H7 (cell line): ENCODE measurements around the gene KRT2. TPM values are rescaled to one million over a fixed set of nuclear protein-coding genes. Genes with fewer than 3 reads are reported as not detected.

Experiments used
- DNase-seq: peaks from one replicate; pipeline ENCODE4 v3.0.0; 2012
- H3K27me3 ChIP-seq: 2 replicates; pipeline ENCODE4 v1.6.0; 2011; ENCODE audit warnings: mild to moderate bottlenecking, low read length; ENCODE audit not compliant: control insufficient read depth, insufficient read depth
- H3K36me3 ChIP-seq: replicated peaks from 2 replicates; pipeline ENCODE4 v1.5.1; 2011; ENCODE audit warnings: low read length; ENCODE audit not compliant: control insufficient read depth, insufficient read depth
- H3K4me3 ChIP-seq: 2 replicates; pipeline ENCODE4 v1.5.1; 2011; ENCODE audit warnings: low read depth, mild to moderate bottlenecking, control low read depth, low read length, moderate library complexity; ENCODE audit not compliant: insufficient read depth
- total RNA-seq: library from RNA; depleted of rRNA; stranded (reverse); fragments of >200 nt; shearing (Covaris generic); gene quantifications from 2 replicates; pipeline ENCODE4 v1.2.3, GENCODE V29; 2014; rRNA removed

KRT2 gene
- total RNA-seq, 1 experiment from 2014 or later = not detected

DNA sequence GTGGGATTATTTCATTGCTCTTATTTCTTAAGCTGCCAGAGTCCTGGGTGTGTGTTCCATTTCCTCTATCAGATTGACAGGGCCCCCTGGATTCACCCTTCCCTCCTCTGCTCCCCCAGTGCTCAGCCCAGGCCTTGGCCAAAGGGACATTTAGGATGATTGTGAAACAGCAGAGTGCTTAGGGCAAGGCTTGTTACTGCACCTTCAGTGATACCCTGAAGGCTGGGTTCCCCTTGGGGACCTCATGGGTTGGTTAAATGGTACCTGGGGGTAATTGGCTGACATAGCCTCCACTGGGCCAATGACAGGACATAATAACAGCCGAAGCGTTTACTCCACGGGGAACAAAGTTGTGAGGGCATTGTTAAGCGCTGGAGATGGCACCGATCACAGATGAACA, 49.5 kb downstream of the KRT2 start:
- Histone ChIP-seq H3K36me3 (no peaks in the 10 kb centered on the region), H3K27me3 (no peaks in the 10 kb centered on the region; the same call in 1 of the 2 replicates), H3K4me3 (no peak overlapping the region)
- DNase-seq = no peak

GRCh38 chr12:52601671-52602070, 50.3 kb downstream of the KRT2 start:
- no peak for DNase-seq
- Histone ChIP-seq H3K36me3 (no peaks in the 10 kb centered on the region), H3K27me3 (no peaks in the 10 kb centered on the region; the same call in 1 of the 2 replicates), H3K4me3 (no peak overlapping the region)

DNA sequence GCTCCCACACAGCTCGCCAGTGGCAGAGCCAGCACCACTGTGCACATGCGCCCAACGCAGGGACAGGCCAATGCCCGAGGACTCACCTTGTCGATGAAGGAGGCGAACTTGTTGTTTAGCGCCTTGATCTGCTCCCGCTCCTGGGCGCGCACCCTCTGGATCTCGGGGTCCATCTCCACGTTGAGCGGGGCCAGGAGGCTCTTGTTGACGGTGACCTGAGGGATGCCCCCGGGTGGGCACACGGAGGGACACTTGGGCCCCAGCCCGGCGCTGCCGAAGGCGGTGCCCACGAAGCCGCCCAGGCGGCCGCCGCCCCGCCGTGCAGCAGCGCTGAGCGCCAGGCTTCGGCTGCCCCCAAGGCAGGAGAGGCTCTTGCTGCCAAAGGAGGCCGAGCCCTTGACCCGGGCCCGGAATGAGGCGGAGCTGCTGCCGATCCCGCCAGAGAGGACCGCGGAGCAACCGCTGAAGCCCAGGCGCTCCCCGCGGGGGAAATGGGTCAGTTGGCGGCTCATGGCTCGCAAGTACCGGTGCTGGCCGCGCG, 51.0 kb downstream of the KRT2 start, which contains the start of gene KRT72:
TSS of gene KRT72 (minus strand) at position 523 of the 541 bp plus-strand sequence. CDS start at position 512, 11 bp downstream.
- H3K4me3 ChIP-seq = no peak within 1 kb of the TSS
- no peaks in the 10 kb centered on the region for H3K36me3 ChIP-seq
- no peaks in the 10 kb centered on the region; the same call in 1 of the 2 replicates for H3K27me3 ChIP-seq
- DNase-seq = no peak

GRCh38 chr12:52600475-52600874, 51.5 kb downstream of the KRT2 start:
- no peak for DNase-seq
- no peaks in the 10 kb centered on the region; the same call in 1 of the 2 replicates for H3K27me3 ChIP-seq
- H3K36me3 ChIP-seq = no peaks in the 10 kb centered on the region
- no peak overlapping the region for H3K4me3 ChIP-seq

GRCh38 chr12:52600071-52600470, 51.9 kb downstream of the KRT2 start:
- Histone ChIP-seq H3K36me3 (no peaks in the 10 kb centered on the region), H3K4me3 (no peak overlapping the region), H3K27me3 (no peaks in the 10 kb centered on the region; the same call in 1 of the 2 replicates)
- DNase-seq = no peak

DNA sequence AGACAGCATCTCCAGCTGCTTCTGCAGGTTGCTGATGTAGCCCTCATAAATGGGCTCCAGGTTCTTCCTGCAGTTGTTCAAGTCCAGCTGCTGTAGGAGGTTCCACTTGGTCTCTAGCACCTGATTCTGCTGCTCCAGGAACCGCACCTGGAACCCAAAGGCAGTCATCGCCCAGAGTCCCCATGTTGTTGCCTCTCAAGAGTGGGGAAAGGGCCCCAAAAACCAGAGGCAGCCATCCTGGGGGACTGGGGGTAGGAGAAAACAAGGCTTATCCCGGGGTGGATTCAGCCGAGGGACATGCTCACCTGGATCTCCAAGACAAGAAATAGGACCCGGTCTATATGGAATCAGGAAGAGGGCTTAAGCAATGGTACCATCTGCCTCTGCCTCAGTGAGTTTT, 53.0 kb downstream of the KRT2 start:
- DNase-seq = no peak
- Histone ChIP-seq H3K36me3 (no peaks in the 10 kb centered on the region), H3K27me3 (no peaks in the 10 kb centered on the region; the same call in 1 of the 2 replicates), H3K4me3 (no peak overlapping the region)

Other genes starting within 250 kb of the KRT2 start
- gene KRT82, start 245.9 kb downstream of the KRT2 start, total RNA-seq = not detected in 2 replicates
- gene KRT75, start 217.8 kb downstream of the KRT2 start, total RNA-seq = not detected in 2 replicates
- not detected in 2 replicates for gene KRT6B, start 200.1 kb downstream of the KRT2 start, total RNA-seq
- gene KRT6C, start 178.4 kb downstream of the KRT2 start, total RNA-seq = not detected in 2 replicates
- not detected in 2 replicates for gene KRT6A, start 159.0 kb downstream of the KRT2 start, total RNA-seq
- not detected in 2 replicates for gene KRT5, start 131.8 kb downstream of the KRT2 start, total RNA-seq
- not detected in 2 replicates for gene KRT71, start 99.1 kb downstream of the KRT2 start, total RNA-seq
- not detected in 2 replicates for gene KRT74, start 78.4 kb downstream of the KRT2 start, total RNA-seq
- gene KRT72, start 50.7 kb downstream of the KRT2 start, total RNA-seq = not detected in 2 replicates
- not detected in 2 replicates for gene KRT73, start 33.7 kb downstream of the KRT2 start, total RNA-seq
- not detected in 2 replicates for gene KRT1, start 28.2 kb upstream of the KRT2 start, total RNA-seq
- gene KRT77, start 51.3 kb upstream of the KRT2 start, total RNA-seq = not detected in 2 replicates
- not detected in 2 replicates for gene KRT76, start 125.1 kb upstream of the KRT2 start, total RNA-seq
- not detected in 2 replicates for gene KRT3, start 143.9 kb upstream of the KRT2 start, total RNA-seq
- gene KRT4, start 161.9 kb upstream of the KRT2 start, total RNA-seq = not detected in 2 replicates
- gene KRT79, start 182.1 kb upstream of the KRT2 start, total RNA-seq = not detected in 2 replicates
- gene KRT78, start 196.8 kb upstream of the KRT2 start, total RNA-seq = not detected in 2 replicates